SK-N-DZ (cell line): ENCODE data around the gene CELF6.
A peak's percentile ranks its signal among the peaks of the same experiment; 100 is the strongest.
"Not testable (repeated sequence)": the region's sequence is repeated elsewhere in the genome, so short reads cannot be mapped to it uniquely, and the experiment has no call there.

Source experiments
- DNase-seq: peaks from one replicate; pipeline ENCODE4 v3.0.0-alpha.2; 2015; ENCODE audit warnings: low spot score

The CELF6 gene

DNA sequence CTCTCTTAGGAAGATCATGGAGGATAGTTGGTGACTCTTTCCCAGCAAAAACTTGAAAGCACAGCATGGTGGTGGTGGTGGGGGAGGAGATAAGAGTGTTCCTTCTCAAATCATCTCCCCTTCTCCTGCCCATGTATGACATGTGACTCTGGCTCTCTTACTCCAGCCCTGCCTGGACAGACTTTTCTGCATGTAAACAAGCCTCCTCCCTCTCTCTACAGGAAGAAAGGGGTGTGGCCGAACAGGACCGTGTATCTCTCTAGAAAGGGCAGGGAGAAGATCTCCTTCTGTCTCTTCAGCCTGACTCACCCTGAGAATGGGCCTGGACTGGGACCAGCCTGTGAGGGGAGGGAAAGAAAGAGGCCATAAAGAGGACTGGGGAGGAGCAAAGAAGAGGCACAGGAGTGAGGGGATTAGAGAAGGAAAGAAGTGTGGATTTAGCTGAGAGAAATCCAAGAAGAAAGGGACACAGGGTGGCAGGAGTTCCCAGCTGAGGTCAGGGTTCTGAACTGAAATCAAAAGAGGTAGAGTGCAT, 1.5 kb downstream of the CELF6 start:
- no peak for DNase-seq

DNA sequence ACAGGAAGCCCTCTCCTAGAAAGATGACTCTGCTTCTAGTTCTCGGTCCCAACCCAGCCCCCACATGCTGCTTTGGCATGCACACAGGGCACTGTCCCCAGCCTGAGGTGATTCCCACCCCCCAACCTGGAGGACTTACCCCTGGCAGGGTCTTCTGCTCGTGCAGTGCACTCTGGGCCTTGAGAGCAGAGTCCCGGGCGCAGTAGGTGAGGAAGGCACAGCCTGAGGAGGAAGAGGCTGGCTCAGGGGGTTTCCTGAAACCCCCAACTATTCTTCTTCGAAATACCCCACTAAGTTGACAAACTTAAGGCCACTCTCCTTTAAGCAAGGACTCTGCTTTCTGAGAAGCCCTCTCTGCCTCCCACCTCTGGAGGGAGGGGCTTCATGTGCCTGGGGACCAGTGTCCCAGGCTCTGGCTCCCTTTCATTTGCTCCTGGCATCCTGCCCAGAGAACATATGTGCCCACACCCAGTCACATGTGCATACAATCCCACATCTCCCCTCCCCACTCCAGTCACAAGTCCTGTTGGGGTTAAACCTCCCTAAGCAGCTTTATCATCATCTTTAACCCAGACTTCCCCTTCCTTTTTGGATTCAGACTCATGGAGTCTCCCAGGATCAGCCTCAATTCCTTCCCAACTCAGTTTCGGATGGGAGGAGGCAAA, 4.1 kb downstream of the CELF6 start:
- DNase-seq = no peak

DNA sequence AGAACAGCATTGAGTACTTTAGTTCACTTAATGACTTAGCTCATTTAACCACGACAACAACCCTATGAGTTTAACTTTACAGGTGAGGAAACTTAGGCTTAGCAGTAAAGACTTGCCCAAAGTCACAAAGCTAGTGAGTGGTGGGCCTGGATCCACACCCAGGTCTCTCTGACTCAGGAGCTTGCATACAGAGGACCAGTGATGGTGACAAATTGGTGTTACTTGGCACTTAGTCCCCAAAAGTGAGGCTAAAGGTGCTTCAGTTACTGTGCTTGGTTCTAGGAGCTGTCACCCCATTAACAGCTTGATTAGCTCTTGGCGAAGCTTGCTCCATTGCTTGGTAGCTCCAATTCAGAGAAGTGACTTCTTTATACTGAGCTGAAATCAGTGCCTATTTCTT, 6.1 kb downstream of the CELF6 start:
- no peak for DNase-seq

DNA sequence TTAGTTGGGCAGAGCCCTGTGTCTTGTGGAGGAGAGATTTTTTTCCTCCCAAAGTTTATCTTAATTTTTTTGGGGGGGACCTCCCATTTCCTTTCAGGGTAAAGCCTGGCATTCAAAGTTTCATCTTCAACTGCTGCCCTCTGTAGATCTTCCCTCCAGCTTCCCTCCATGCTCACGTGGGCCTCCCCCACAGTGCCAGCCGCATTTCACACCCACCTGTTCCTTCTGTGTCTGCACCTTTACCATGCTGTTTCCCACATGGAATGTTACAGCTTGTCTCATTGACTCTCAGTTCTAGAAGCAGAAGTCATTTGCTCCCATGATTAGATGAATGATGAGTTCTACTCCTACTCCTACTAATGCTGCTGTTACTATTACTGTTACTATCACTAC, 6.5 kb downstream of the CELF6 start:
- DNase-seq = no peak

DNA sequence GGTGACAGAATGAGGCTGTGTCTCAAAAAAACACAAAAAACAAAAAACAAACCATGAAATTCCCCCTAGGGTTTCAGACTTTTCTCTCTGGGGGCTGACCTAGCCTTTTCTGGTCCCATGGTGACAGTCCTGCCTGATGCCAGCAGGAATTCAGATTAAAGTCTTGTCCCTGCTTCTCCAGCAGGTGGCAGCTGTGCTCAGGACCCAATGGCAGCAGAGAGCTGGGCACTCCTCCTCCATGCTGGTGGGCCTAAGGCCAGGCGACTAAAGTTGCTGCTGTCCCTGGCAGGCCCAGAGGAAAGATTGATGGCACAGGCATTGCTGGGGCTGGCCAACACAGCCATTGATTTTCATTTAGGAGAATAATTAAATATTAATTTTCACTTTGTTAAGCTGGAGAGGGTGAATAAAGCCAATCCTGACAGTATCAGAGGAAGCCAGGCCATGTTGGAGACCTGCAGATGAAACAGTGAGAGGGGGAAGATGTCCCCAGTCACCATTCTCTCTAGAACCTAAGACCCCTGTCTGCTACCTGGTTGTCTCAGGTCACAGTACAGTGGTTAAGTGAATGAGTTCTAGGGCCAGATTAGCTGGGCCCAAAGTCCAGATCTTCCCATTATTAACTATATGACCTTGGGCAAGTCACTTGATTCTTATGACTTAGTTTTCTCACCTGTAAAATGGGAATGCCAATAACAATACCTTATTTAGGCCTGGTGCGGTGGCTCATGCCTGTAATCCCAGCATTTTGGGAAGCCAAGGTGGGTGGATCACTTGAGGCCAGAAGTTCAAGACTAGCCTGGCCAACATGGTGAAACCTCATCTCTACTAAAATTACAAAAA, 7.1 kb downstream of the CELF6 start:
- DNase-seq = peak; percentile 76

DNA sequence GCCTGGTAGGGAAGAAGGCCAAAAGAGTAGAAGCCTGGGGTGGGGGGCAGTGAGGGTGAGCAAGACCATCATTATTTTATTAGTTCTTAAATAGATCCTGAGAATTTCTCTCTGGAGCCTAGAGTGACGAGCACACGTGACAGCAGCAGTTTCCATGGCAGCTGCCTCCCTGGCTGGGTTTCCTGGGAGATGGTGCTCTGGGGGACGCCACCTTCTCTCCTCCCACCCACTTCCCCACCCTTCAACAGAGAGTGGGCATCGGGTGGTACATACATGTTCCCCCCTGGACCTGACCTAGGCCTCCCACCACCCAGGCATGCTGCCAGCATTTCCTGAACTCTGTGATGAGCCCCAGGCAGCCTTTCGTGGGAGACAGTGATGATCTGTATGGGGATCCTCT, 12.9 kb downstream of the CELF6 start:
- DNase-seq = no peak

DNA sequence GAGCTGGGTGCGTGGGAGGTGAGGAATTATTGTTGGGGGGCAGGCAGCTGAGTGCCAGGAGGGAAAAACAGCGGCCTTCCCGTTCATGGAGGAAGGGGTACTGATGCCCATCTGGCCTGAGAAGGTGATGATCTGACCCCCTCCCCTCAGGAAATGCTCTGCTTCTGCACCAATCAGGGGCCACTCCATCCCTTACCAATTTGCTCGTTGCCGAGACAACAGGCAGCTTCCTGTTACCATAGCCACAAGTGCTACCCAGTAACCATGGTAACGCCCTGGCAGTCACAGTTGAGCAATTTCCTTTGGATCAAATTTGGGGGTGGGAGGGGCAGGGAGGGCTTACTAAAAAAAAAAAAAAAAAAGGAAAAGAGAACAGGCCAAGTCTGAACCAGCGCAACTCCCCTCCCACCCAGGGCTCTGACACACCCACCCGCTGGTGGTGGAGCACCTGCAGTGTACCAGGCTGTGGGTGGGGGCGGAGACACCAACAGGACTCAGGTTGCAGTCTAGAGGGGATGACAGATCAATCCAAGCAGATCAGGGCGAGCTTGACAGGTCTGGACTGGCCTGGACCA, 13.7 kb downstream of the CELF6 start:
- peak; percentile 88 for DNase-seq

DNA sequence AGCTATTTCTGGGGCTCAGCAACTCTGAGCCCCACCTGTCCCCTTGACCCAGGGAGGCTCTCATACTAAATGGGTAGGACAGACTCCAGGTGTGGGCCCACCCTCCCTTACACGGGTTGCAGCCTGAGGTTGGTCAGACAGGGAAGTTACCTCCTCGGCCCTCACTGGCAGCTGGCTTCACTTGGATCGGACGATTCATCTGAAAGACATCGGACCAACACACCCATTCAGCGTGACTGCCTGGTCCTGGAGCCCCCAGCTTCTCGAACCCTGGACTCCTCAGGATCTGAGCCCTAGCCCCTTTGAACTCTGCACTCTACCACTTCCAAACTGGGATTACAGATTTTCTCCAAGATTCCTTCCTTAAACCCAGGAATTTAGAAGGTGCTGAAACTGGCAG, 15.4 kb downstream of the CELF6 start:
- DNase-seq = no peak

DNA sequence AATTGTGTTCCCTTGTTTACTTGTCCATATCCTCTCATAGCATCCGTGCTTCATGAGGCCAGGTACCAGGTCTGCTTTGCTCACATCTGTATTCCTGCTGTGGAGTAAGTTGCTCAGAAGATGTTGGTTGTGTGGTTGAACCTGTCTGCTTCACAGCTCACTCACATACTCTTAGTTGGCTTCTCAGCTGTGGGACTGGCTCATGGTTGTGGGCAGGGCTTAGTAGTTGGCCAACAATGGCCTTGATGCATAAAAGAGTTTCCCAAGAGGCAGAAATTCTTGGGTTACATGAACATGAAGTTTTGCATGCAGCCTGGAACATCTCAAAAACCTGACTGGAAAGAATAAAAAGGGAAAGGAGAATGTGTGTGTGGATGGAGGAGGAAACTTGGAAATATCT, 17.0 kb downstream of the CELF6 start:
- no peak for DNase-seq

DNA sequence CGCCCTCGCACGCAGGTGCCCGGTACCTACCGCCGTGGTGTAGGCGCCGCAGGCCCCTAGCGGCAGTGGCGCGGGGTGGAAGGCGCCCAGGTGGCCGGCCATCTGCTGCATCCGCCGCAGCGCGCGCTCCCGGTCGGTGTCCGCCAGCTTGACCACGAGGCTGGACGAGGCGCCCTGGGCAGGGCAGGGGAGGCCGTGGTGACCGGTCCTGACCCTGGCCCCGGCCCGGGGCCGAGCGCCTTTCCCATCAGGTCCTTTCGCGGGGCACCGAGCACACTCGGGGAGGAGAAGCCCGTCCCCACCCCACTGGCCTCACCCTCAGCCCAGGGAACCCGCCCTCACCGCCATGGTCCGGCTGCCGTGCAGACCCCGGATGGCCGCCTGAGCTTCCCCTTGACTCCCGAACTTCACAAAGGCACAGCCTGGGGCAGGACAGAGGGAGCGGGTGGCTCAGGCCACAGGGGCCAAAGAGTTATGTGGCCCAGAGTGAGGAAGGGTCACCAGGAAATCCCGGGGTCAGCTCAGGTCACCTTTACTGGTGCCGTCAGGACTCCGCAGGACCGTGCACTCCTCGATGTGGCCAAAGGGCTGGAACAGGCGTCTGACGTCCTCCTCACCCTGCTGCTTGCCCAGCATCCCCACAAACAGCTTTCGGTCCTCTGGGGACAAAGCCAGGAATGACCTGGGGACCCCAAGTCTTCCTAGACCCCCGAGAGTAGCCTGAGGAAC, 30.2 kb downstream of the CELF6 start:
- no peak for DNase-seq

DNA sequence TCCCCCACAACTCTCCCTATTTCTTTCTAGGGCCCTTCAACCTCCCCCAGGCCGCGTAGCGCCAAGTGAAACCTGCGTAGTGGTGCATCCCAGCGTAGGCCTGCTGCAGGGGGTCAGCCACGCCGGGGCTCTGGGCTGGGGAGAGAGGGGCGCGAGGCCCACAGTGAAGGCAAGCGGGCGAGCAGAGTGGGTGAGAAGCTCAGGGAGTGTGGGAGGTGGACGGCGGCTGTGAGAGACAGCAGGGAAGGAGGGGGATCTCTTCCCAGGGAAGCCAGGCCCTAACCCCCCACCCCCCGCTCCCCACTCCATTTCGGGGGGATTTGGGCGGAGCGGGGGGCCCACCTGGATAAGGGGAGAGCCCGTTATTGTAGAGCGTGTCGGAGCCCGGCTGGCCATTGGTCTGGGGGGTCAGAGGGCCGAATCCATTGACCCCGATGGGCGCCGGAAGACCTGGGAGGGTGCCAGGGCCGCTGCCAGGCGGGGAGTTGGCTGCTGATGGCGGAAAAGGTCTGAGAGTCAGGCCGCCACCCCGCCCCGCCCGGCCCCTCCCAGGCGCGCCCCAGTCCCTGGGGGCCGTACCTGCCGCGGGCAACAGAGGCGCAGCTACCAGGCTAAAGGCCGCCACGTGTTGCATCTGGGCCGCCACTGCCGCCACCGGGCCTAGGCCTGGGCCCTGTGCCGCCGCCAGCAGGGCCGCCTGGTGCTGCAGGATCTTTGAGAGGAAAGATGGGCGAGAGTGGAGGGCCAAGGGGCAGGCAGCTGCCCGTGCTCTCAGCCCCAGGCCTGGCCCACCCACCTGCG, 31.0 kb downstream of the CELF6 start:
- DNase-seq = no peak

DNA sequence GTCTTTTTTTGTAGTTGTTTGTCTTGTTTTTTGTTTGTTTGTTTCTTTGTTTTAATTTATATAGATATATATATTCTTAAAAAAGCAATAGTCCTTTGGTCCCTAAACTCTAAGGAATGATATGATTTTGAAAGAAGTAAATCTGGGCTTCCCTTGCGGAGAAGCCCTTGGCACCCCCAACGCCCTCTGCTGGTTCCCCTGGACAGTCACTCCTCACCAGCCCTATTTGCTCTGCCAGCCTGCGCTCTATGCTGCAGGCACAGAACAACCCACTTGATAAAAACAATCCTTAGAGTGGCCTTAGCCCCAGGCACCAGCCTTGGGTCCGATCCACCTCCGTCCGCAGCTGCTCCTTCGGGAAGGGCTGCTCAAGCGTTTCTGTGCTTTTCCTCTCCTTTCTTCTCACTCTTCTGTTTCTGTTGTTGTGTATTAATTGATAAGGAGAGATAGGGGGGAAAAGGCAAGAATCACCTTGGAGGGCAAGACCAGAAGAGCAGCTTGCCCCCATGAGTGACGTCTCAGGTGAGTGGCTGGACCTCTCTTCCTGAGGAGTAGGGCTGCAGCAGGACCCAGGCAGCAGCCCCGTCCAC, 33.9 kb downstream of the CELF6 start:
- no peak for DNase-seq

DNA sequence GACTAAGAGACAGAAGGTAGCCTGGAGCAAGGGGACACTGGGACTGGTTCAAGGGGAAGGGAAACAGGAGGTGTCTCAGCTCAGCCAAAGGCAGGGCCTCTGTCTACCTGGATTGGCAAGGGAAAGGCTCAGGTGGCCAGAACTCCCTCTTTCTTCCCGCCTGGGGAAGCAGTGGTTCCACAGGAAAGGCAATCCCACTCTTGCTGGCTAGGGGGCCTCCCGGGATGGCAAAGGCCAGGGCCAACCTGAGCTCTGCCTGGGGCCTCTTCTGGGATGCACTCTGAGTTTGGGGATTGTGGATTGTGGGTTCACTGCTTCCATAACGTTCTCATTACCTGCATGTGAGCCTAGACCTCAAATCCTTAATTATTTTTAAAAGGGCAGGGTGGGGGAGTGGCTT, 34.6 kb downstream of the CELF6 start:
- no peak for DNase-seq

DNA sequence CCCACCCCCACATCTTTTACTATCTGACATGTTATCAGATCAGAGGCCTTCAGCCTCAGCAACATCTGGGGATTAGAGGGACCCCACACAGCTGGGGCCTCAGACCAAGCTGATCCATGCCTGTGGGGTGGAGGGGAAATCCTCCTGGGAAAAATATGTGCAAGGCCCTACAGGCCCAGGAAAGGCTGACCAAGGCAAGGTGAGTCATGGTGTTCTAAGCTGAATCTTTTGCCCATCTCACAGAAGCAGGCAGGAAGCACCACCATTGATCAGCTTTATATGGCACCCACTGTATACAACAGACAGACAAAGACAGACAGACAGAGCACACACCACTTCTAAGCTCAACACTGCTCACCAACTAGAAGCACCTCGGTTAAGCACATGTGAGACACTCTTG, 35.2 kb downstream of the CELF6 start:
- no peak for DNase-seq

DNA sequence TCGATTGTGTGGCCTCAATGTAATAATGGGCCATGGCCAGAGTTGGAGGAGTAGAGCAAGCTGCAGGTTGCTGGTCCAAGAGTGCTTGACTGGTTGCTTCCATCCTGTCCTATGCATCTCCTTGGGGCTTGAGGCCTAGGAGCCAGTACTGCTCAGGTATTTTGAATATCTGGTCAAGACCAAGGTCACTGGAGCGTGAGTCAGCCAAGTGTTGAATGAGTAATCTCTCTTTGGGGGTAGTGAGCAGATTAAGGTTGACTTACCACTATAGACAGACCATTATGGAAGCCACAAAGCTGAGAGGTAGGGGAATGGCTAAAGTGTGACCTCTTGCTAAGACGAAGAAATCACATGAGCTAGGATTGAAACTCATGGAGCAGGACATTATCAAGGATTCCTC, 38.2 kb downstream of the CELF6 start:
- no peak for DNase-seq

DNA sequence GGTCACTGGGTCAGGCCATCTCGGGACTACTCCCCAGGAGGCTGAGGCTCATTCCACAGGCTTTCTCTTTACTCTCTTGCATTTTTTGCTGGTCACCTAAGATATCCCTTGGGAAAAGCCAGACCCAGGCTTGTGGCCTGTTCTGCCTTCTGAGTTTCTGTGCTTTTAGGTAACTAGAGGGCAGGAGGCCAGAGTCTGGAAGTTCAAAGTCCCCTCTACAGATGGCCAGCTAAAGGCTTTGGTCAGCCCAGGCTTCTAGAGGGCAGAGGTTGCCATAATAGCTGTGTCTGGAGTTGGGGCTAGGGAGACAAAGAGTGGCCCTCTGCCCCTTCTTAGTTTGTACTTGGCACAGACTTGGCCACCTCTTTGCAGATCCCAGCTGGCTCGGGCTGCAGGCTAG, 39.2 kb downstream of the CELF6 start:
- no peak for DNase-seq

DNA sequence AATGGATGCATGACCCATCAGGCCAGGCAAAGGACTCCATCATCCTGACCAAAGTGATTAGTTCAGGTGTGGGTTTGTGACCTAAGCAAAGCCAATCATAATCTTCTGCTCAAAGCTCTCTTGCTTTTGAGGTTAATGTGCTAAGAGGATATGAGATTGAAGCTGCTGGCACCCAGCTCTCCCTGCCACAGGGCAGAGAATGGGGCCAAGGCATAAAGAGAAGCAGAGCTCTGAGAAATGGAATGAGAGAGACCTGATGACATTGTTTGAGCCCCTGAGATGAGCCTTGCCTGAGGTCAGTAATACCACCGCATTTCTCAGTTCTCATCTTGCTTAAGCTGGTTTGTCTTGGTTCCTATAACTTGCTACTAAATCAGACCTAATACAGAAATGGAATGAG, 41.2 kb downstream of the CELF6 start:
- no peak for DNase-seq

DNA sequence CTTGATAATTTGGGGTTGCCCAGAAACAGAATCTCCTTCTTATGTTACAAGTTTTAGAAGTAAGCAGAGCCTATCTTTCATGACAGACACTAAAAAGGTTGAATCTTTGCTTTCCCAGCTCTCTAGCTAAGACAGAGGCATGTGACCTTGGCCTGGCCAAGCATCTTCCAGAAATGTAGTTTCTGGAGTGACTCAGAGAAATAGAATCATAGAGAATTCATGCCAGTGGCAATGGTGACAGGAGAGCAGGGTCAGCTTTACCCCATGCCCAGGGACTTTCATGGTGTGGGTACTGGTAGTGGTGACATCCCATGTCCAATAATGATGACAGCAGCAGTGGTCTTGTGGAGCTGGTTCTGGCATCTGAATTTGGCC, 43.6 kb downstream of the CELF6 start:
- no peak for DNase-seq

DNA sequence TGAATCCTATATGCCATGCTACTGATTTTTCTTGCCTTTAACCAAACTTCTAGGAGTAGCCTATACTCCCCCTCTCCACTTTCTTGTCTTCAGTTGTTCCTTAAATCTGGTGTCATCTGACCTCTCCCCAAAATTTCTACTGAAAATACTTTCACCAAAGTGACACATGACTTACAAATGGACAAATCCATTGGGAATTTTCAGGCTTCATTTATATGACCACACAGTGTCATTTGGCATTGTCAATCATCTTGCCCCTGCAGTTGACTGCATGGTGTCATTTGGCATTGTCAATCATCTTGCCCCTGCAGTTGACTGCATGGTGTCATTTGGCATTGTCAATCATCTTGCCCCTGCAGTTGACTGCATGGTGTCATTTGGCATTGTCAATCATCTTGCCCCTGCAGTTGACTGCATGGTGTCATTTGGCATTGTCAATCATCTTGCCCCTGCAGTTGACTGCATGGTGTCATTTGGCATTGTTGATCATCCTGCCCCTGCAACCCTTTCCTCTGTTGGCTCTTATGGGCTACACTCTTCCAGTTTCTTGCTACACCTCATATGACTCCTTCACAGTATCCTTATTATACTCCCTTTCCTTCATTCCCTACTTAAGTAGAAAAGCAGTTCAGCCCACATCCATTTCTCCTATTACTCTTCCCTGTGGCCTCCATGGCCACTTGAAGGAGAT, 44.2 kb downstream of the CELF6 start:
- DNase-seq = not testable (repeated sequence)

DNA sequence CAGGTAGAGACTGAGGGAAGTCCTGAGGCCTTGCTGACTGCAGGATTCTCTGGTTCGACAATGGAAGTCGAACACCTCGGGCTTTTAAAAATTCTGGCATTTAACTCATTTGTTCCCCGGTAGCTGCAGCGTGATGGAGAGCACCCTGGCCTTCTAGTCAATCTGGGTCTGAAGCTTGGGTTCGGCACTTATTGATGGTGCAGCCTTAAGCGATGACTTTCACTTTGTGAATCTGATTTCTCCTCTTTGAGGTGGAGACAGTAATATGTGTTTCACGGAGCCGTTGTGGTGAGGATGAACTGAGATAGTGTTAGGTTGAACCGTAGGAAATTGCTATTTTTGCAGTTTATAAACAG, 47.0 kb downstream of the CELF6 start:
- no peak for DNase-seq
